GM10248 (cell line): ENCODE data around the gene HSPA4L.

Experiments
- CTCF ChIA-PET: fragments of 300-600 bp; sonication (Branson Sonifier 250); formaldehyde crosslinking; extraction: SDS; loops from one replicate; lab custom pipeline; 2021; ENCODE audit warnings: antibody characterized with exemption; lab: Yijun Ruan, JAX
- POLR2A ChIA-PET: fragments of 350-650 bp; sonication (Branson Sonifier 250); formaldehyde crosslinking; extraction: SDS; loops from one replicate; lab custom pipeline; 2020; ENCODE audit warnings: antibody characterized with exemption; lab: Yijun Ruan, JAX
- DNase-seq: peaks from one replicate; pipeline ENCODE4 v3.0.0; 2012; ENCODE audit errors: extremely low spot score
- CTCF ChIP-seq: IDR thresholded peaks from 2 replicates; pipeline ENCODE4 v1.5.1; 2012; ENCODE audit warnings: mild to moderate bottlenecking, low read depth; ENCODE audit errors: extremely low read depth, missing control alignments, control extremely low read depth

The HSPA4L gene

GRCh38 chr4:127799711-127800110 lies 17.6 kb downstream of the HSPA4L start:
- ChIA-PET POLR2A (no interaction called here), CTCF (interaction anchor here (0.8 to 1.8 kb wide), 7 partner anchors 10 to 166 kb away, joined by 3 to 7 read pairs (median 3); partner anchors contain the start of genes ABHD18, HSPA4L and MFSD8)
- no peak for TF ChIP-seq CTCF
- DNase-seq: no peak

DNA sequence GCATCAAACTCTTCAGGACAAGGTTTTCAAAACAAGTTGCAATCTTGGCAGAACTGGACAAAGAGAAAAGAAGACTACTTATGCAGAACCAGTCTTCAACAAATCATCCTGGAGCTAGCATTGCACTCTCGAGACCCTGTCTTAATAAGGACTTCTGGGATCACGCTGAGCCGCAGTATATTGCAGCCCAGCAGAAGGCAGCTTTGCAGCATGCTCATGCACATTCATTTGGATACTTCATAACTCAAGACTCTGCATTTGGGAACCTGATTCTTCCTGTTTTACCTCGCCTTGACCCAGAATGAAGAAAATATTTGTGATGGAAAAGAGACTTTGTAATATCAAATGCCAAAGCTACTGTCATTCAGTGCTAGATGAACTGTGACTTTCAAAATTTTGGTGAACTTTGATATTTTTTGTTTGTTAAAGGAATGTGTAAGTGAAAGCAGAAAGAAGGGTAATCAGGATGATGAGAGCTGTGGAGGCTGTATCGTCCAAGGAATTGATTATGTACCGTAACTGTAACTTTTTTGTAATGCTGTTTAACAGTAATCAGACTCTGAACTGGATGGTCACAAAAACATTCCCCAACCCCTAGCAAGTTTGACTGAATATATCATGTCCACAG lies 27.2 kb downstream of the HSPA4L start:
- no peak for DNase-seq
- CTCF ChIA-PET: interaction anchor here (0.9 to 1.8 kb wide), 2 partner anchors 9 to 18 kb away, joined by 3 to 4 read pairs; no protein-coding TSS in a partner anchor
- TF ChIP-seq CTCF: peak; percentile 9

DNA sequence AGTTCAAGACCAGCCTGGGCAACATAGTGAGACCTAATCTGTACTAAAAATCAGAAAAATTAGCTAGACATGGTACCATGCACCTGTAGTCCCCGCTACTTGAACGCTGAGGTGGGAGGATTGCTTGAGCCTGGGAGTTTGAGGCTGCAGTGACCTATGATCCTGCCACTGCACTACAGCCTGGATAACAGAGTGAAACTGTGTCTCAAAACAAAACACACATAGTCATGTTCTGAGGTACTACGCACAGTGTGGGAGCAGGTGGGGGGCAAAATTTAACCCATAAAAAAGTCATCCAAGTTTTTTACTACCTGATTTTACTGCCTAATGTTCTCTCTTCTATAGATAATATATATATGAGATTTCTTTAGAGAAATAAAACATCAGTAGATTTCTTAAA lies 28.4 kb downstream of the HSPA4L start:
- no peak for DNase-seq
- ChIA-PET POLR2A (no interaction called here), CTCF (interaction anchor here (0.9 kb wide), 2 partner anchors 17 to 29 kb away, joined by 3 read pairs; no protein-coding TSS in a partner anchor)
- TF ChIP-seq CTCF: no peak

More for the DNA sequence above, 27.2 kb downstream of the HSPA4L start:
- POLR2A ChIA-PET: no interaction called here

DNA sequence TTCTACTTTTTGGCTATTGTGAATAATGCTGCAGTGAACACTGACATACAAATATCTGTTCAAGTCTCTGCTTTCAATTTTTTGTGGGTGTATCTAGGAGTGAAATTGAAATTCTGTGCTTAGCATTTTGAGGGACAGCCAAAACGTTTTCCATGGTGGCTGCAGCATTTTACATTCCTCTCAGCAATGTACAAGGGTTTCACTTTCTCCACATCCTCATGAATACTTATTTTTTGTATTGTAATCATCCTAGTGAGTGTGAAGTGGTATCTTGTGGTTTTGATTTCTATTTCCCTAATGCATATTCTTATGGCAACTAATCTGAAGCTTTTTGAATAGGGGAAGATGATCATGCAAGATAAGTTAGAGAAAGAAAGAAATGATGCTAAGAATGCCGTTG lies 40.3 kb downstream of the HSPA4L start:
- TF ChIP-seq CTCF: no peak
- POLR2A ChIA-PET: no interaction called here
- no peak for DNase-seq
- CTCF ChIA-PET: no interaction called here

GRCh38 chr4:127828121-127828520 lies 46.0 kb downstream of the HSPA4L start:
- POLR2A ChIA-PET: no interaction called here

DNA sequence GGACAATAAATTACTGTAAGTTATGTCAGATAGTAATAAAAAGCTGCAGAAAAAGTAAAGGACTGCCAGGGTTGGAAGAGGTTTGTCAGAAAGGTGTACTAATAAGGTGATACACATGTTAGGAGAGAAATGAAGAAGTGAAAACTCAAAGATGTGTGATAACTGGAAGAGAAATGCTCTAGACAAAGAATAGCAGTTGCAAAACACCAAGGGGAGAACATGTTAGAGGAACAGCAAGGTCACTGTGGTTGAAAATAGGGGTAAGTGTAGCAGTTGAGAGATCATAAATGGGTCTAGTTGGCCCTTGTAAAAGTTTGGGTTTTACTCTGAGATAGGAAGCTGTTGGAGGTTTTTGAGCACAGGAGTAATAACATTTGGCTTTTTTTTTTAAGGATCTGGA lies 46.9 kb downstream of the HSPA4L start:
- POLR2A ChIA-PET: no interaction called here
- DNase-seq: peak; percentile 41
- CTCF ChIA-PET: interaction anchor here (1.1 to 1.5 kb wide), 4 partner anchors 8 to 137 kb away, joined by 3 to 5 read pairs (median 4); partner anchors contain the start of genes ABHD18 and MFSD8
- TF ChIP-seq CTCF: no peak

More at GRCh38 chr4:127828121-127828520, 46.0 kb downstream of the HSPA4L start:
- CTCF ChIA-PET: interaction anchor here (1.2 to 1.5 kb wide), 4 partner anchors 8 to 137 kb away, joined by 3 to 5 read pairs (median 3); partner anchors contain the start of genes ABHD18 and MFSD8
- DNase-seq: no peak
- TF ChIP-seq CTCF: no peak
